ENCODE results near the gene SLC1A7. TPM values are rescaled to one million over a fixed set of nuclear protein-coding genes. Genes with fewer than 3 reads are reported as not detected.

SLC1A7 gene
- total and polyA plus RNA-seq, 8 donors, result 0.08 to 0.45 (median 0.29) TPM; not detected in 5

- Histone ChIP-seq H3K4me1 (no peaks in the 10 kb centered on the region), H3K27me3 (no peaks in the 10 kb centered on the region), H3K9me3 (no peaks in the 10 kb centered on the region), H3K4me3 (no peak overlapping the region), H3K36me3 (peaks cover 7 to 77% (median 50%) of the 10 kb centered on the region in 4 donors), H3K27ac (no peak overlapping the region)
- WGBS, 5 donors, result 79 to 90% (median 88%) methylated on average over 3 to 4 of the region's 4 CpGs
- TF ChIP-seq CTCF (IDR thresholded peaks at IDR 0.05), result no peak
- no peak for TF ChIP-seq POLR2A (IDR thresholded peaks at IDR 0.05)
- no peak for TF ChIP-seq POLR2AphosphoS5 (IDR thresholded peaks at IDR 0.05)
- no peak for TF ChIP-seq EP300 (IDR thresholded peaks at IDR 0.05)
- intact Hi-C loops (cut with DNase I; ENCODE audit: low total_unique reads), result no loop called here
- no peak for DNase-seq
Measured at GRCh38 chr1:53079251-53079650, 63.2 kb downstream of the SLC1A7 start.

GRCh38 chr1:53078333-53079101, 63.9 kb downstream of the SLC1A7 start:
- intact Hi-C loops (cut with DNase I; ENCODE audit: low total_unique reads), result no loop called here
- no peak for DNase-seq
- Histone ChIP-seq H3K9me3 (no peaks in the 10 kb centered on the region), H3K4me1 (no peaks in the 10 kb centered on the region), H3K4me3 (no peak overlapping the region), H3K36me3 (peaks cover 7 to 69% (median 47%) of the 10 kb centered on the region in 4 donors), H3K27ac (no peak overlapping the region), H3K27me3 (no peaks in the 10 kb centered on the region)
- WGBS, 5 donors, result 94 to 96% (median 96%) methylated on average over 26 to 46 of the region's 46 CpGs
- TF ChIP-seq POLR2AphosphoS5 (IDR thresholded peaks at IDR 0.05), result no peak
- TF ChIP-seq POLR2A (IDR thresholded peaks at IDR 0.05), result no peak
- no peak for TF ChIP-seq CTCF (IDR thresholded peaks at IDR 0.05)
- no peak for TF ChIP-seq EP300 (IDR thresholded peaks at IDR 0.05)

- Histone ChIP-seq H3K36me3 (peaks cover 7 to 60% (median 40%) of the 10 kb centered on the region in 4 donors), H3K27me3 (no peaks in the 10 kb centered on the region), H3K4me1 (no peaks in the 10 kb centered on the region), H3K4me3 (no peak overlapping the region), H3K27ac (no peak overlapping the region), H3K9me3 (no peaks in the 10 kb centered on the region)
- no peak for TF ChIP-seq POLR2A (IDR thresholded peaks at IDR 0.05)
- no peak for TF ChIP-seq CTCF (IDR thresholded peaks at IDR 0.05)
- no peak for TF ChIP-seq POLR2AphosphoS5 (IDR thresholded peaks at IDR 0.05)
- TF ChIP-seq EP300 (IDR thresholded peaks at IDR 0.05), result no peak
- 93 to 96% (median 95%) methylated on average over 13 of the region's 13 CpGs for WGBS, 5 donors
- intact Hi-C loops (cut with DNase I; ENCODE audit: low total_unique reads), result no loop called here
- DNase-seq, result no peak
Measured at GRCh38 chr1:53077599-53077965, 64.9 kb downstream of the SLC1A7 start.

- Histone ChIP-seq H3K27me3 (no peaks in the 10 kb centered on the region), H3K36me3 (peaks cover 7 to 54% (median 35%) of the 10 kb centered on the region in 4 donors), H3K27ac (no peak overlapping the region), H3K4me1 (no peaks in the 10 kb centered on the region), H3K4me3 (no peak overlapping the region), H3K9me3 (no peaks in the 10 kb centered on the region)
- WGBS, 5 donors, result 89 to 94% (median 90%) methylated on average over 18 to 19 of the region's 19 CpGs
- no peak for DNase-seq
- TF ChIP-seq EP300 (IDR thresholded peaks at IDR 0.05) (no peak), POLR2A (IDR thresholded peaks at IDR 0.05) (no peak), POLR2AphosphoS5 (IDR thresholded peaks at IDR 0.05) (no peak), CTCF (IDR thresholded peaks at IDR 0.05) (no peak)
- intact Hi-C loops (cut with DNase I; ENCODE audit: low total_unique reads), result no loop called here
Measured at GRCh38 chr1:53076721-53077598, 65.5 kb downstream of the SLC1A7 start.

All from stomach (tissue), 9 donors.